HEK293 (cell line): Measurements from ENCODE around the gene RHOJ.

ENCODE experiments used
- CTCF ChIA-PET: fragments of 350-600 bp; formaldehyde crosslinking; extraction: SDS; loops from one replicate; lab custom pipeline; 2021; ENCODE audit warnings: antibody characterized with exemption; lab: Yijun Ruan, JAX
- POLR2A ChIA-PET: fragments of 300-600 bp; formaldehyde crosslinking; extraction: SDS; loops from one replicate; lab custom pipeline; 2020; ENCODE audit warnings: antibody characterized with exemption, inconsistent platforms; lab: Yijun Ruan, JAX
- H3K27ac ChIP-seq: fragments of 200-500 bp; sonication (Bioruptor generic); 2 replicates; pipeline ENCODE4 v1.5.1; 2014; ENCODE audit warnings: low read depth, low read length, control low read depth, inconsistent platforms; ENCODE audit errors: extremely low read depth
- H3K36me3 ChIP-seq, 2 experiments: fragments of 200-500 bp in 1 of 2; sonication (Bioruptor generic) in 1 of 2; 1 replicate in 1 of 2; 2 replicates in 1 of 2; pipeline ENCODE4 v1.5.1; 2014 to 2017; ENCODE audit warnings: inconsistent platforms in 2 of 2, low read length in 2 of 2; ENCODE audit not compliant: control insufficient read depth in 2 of 2, insufficient read depth in 1 of 2
- H3K4me1 ChIP-seq: fragments of 200-500 bp; sonication (Bioruptor generic); 2 replicates; pipeline ENCODE4 v1.5.1; 2014; ENCODE audit warnings: mild to moderate bottlenecking, low read length, inconsistent platforms; ENCODE audit not compliant: control insufficient read depth, insufficient read depth
- H3K4me3 ChIP-seq: 2 replicates; pipeline ENCODE4 v1.5.1; 2011; ENCODE audit warnings: low read depth, mild to moderate bottlenecking, control low read depth, low read length, moderate library complexity
- H3K9me3 ChIP-seq: fragments of 200-500 bp; sonication (Bioruptor generic); 2 replicates; pipeline ENCODE4 v1.5.1; 2014; ENCODE audit warnings: low read depth, low read length, inconsistent platforms; ENCODE audit not compliant: control insufficient read depth, insufficient read depth
- EGR2 ChIP-seq: fragments of 450-650 bp; formaldehyde crosslinking; IDR thresholded peaks from 2 replicates; pipeline ENCODE4 v1.5.1; 2016; ENCODE audit warnings: low read depth, missing biosample characterization, missing genetic modification characterization
- PRDM10 ChIP-seq: fragments of 450-650 bp; formaldehyde crosslinking; IDR thresholded peaks from 2 replicates; pipeline ENCODE4 v1.5.1; 2016; ENCODE audit warnings: missing biosample characterization, missing genetic modification characterization
- YY2 ChIP-seq: fragments of 450-650 bp; formaldehyde crosslinking; IDR thresholded peaks from 2 replicates; pipeline ENCODE4 v1.5.1; 2016; ENCODE audit warnings: missing biosample characterization, missing genetic modification characterization
- ZBTB20 ChIP-seq: fragments of 450-650 bp; formaldehyde crosslinking; IDR thresholded peaks from 2 replicates; pipeline ENCODE4 v1.5.1; 2016; ENCODE audit warnings: missing biosample characterization, missing genetic modification characterization
- ZIC2 ChIP-seq: fragments of 450-650 bp; formaldehyde crosslinking; IDR thresholded peaks from 2 replicates; pipeline ENCODE4 v1.5.1; 2016; ENCODE audit warnings: missing biosample characterization, missing genetic modification characterization
- ZNF302 ChIP-seq: fragments of 450-650 bp; formaldehyde crosslinking; IDR thresholded peaks from 2 replicates; pipeline ENCODE4 v1.5.1; 2016; ENCODE audit warnings: missing biosample characterization, missing genetic modification characterization, low read depth
- ZNF560 ChIP-seq: fragments of 450-650 bp; formaldehyde crosslinking; IDR thresholded peaks from 2 replicates; pipeline ENCODE4 v1.5.1; 2017; ENCODE audit warnings: missing biosample characterization, missing genetic modification characterization, borderline replicate concordance
- ZNF571 ChIP-seq: fragments of 450-650 bp; formaldehyde crosslinking; IDR thresholded peaks from 2 replicates; pipeline ENCODE4 v1.5.0; 2017; ENCODE audit warnings: missing biosample characterization, missing genetic modification characterization
- ZNF610 ChIP-seq: fragments of 450-650 bp; formaldehyde crosslinking; IDR thresholded peaks from 2 replicates; pipeline ENCODE4 v1.5.1; 2016; ENCODE audit warnings: missing biosample characterization, missing genetic modification characterization, borderline replicate concordance
- ZNF670 ChIP-seq: fragments of 450-650 bp; formaldehyde crosslinking; IDR thresholded peaks from 2 replicates; pipeline ENCODE4 v1.5.1; 2016; ENCODE audit warnings: missing biosample characterization, missing genetic modification characterization, low read depth
- ZSCAN23 ChIP-seq: fragments of 450-650 bp; formaldehyde crosslinking; IDR thresholded peaks from 2 replicates; pipeline ENCODE4 v1.5.1; 2016; ENCODE audit warnings: missing biosample characterization, missing genetic modification characterization
- ZSCAN30 ChIP-seq: fragments of 450-650 bp; IDR thresholded peaks from 2 replicates; pipeline ENCODE4 v1.5.1; 2018; ENCODE audit warnings: missing biosample characterization, mild to moderate bottlenecking, missing genetic modification characterization, moderate library complexity
- TF ChIP-seq, protein P1 (sequence below): fragments of 450-650 bp; formaldehyde crosslinking; IDR thresholded peaks from 2 replicates; pipeline ENCODE4 v1.5.1; 2016; ENCODE audit warnings: missing biosample characterization, missing genetic modification characterization, low read depth

RHOJ gene

GRCh38 chr14:63318835-63319234 lies 114.6 kb downstream of the RHOJ start, which contains the start of gene GPHB5 (continued):
- TF ChIP-seq PRDM10 (tag by site-specific recombination) = no peak
- TF ChIP-seq ZSCAN23 (tag by site-specific recombination) = no peak
- TF ChIP-seq ZNF560 (tag by site-specific recombination) = no peak
- TF ChIP-seq ZNF670 (tag by site-specific recombination) = no peak
- no peak for TF ChIP-seq ZSCAN30 (tag by site-specific recombination)
- TF ChIP-seq YY2 = no peak

- CTCF ChIA-PET = interaction anchor here (1.1 kb wide), 1 partner anchor 8 kb away, joined by 5 read pairs; no protein-coding TSS in a partner anchor
- TF ChIP-seq, protein P1, sequence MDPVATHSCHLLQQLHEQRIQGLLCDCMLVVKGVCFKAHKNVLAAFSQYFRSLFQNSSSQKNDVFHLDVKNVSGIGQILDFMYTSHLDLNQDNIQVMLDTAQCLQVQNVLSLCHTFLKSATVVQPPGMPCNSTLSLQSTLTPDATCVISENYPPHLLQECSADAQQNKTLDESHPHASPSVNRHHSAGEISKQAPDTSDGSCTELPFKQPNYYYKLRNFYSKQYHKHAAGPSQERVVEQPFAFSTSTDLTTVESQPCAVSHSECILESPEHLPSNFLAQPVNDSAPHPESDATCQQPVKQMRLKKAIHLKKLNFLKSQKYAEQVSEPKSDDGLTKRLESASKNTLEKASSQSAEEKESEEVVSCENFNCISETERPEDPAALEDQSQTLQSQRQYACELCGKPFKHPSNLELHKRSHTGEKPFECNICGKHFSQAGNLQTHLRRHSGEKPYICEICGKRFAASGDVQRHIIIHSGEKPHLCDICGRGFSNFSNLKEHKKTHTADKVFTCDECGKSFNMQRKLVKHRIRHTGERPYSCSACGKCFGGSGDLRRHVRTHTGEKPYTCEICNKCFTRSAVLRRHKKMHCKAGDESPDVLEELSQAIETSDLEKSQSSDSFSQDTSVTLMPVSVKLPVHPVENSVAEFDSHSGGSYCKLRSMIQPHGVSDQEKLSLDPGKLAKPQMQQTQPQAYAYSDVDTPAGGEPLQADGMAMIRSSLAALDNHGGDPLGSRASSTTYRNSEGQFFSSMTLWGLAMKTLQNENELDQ (tag by site-specific recombination) = no peak
- TF ChIP-seq, all 188 proteins: peak for 0
These were observed 118.2 kb downstream of the RHOJ start for GRCh38 chr14:63322472-63322871.

GRCh38 chr14:63322897-63323573 lies 118.8 kb downstream of the RHOJ start:
- Histone ChIP-seq H3K4me1 (peaks cover 3% of the 10 kb centered on the region; the same call in 1 of the 2 replicates), H3K4me3 (no peak overlapping the region), H3K36me3 (no peaks in the 10 kb centered on the region), H3K27ac (no peak overlapping the region), H3K9me3 (no peaks in the 10 kb centered on the region)
- TF ChIP-seq ZIC2 (tag by site-specific recombination) (no peak), ZNF610 (tag by site-specific recombination) (no peak), ZNF571 (no peak)
- CTCF ChIA-PET = interaction anchor here (0.6 to 1.1 kb wide), 3 partner anchors 9 to 447 kb away, joined by 3 to 5 read pairs (median 5); no protein-coding TSS in a partner anchor
- POLR2A ChIA-PET = no interaction called here

More at GRCh38 chr14:63322472-63322871, 118.2 kb downstream of the RHOJ start:
- POLR2A ChIA-PET = no interaction called here
- no peak overlapping the region for H3K4me3 ChIP-seq
- H3K9me3 ChIP-seq = no peaks in the 10 kb centered on the region
- H3K4me1 ChIP-seq = peaks cover 3% of the 10 kb centered on the region; the same call in 1 of the 2 replicates
- no peak overlapping the region for H3K27ac ChIP-seq
- H3K36me3 ChIP-seq = no peaks in the 10 kb centered on the region

GRCh38 chr14:63326840-63327239 lies 122.6 kb downstream of the RHOJ start:
- Histone ChIP-seq H3K36me3 (no peaks in the 10 kb centered on the region), H3K4me1 (peaks cover 3% of the 10 kb centered on the region; the same call in 1 of the 2 replicates), H3K27ac (no peak overlapping the region), H3K4me3 (no peak overlapping the region), H3K9me3 (no peaks in the 10 kb centered on the region)
- ChIA-PET CTCF (interaction anchor here (0.6 to 0.7 kb wide), 2 partner anchors 62 to 223 kb away, joined by 3 to 4 read pairs; no protein-coding TSS in a partner anchor), POLR2A (no interaction called here)
- TF ChIP-seq EGR2 (tag by site-specific recombination) = no peak
- TF ChIP-seq ZBTB20 (tag by site-specific recombination) = no peak
- TF ChIP-seq ZNF302 (tag by site-specific recombination) = no peak
